HG02623 (cell line): ENCODE measurements around the gene CAB39.
A peak's percentile ranks its signal among the peaks of the same experiment; 100 is the strongest.

Experiments used
- ATAC-seq: cut with Tn5 transposase; IDR thresholded peaks from one replicate; pipeline ENCODE4 v1.9.1; 2021; ENCODE audit warnings: moderate library complexity; ENCODE audit not compliant: unreplicated experiment

CAB39 gene

DNA sequence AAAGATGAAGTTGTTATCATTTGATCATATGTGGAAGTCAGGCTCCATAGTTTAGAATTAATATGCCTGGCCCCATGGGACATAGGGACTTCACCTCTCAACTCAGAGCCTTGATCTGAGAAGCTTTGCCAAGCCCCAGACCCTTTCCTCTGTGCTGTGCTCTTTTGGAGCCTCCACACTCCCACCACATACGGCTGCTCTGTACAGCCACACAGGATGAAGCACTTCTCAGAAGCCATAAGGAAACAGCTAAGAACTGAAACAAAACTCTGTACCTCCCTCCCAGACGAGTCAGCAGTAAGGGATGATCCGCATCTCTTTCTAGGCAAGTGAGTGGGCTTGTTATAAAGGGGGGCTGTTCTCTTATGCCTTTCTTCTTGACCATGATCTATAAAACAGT is 66.5 kb downstream of the CAB39 start:
- ATAC-seq: no peak

DNA sequence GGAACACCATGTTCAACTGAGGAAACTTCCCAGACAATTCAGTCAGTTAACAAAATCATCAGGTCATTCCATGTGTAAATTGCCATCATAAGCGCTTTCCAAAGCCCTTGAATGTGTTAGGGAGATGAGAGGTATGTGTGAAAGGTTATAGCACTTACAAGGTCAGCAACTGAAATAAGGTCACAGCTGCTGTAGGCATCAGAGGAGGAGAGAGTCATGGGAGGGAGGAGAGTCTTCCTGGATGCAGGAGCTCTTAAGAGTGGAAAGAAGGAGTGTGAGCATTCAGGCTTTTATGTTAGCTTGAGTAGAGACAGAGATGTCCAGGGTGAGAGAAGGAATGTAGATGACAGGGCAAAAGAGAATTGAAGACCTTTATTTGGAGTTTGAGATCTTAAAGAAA is 67.0 kb downstream of the CAB39 start:
- ATAC-seq: no peak

DNA sequence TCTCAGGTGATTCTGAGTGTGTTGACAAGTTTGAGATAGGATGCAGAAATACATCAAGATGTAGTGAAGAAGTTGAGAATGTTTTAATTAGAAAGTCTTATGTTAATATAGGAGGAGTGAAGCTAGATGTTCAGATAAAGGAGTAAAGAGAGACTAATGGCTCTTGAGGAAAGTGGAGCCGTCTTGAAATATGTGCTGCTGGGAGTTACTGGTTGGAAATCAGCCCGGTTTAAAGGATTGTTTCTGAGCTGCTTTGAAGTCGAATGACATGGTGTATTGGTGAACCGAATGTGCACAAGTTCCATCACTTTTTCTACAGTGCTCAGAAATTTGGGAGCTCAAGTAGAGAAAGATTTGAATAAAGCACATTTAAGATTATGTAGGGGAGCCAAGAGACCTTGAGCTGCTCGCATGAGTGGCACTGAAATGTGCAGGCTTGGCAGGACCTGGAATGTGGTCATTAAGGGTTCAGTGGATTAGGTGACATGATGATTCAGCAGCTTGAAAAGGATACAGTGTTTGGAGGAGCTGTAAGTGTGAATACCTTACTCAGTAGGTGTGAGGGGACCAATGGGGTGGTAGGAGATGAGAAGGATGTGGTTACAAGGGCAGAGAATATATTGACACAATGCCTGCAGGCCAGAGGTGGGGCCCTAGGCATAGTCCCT is 68.6 kb downstream of the CAB39 start:
- ATAC-seq: no peak

DNA sequence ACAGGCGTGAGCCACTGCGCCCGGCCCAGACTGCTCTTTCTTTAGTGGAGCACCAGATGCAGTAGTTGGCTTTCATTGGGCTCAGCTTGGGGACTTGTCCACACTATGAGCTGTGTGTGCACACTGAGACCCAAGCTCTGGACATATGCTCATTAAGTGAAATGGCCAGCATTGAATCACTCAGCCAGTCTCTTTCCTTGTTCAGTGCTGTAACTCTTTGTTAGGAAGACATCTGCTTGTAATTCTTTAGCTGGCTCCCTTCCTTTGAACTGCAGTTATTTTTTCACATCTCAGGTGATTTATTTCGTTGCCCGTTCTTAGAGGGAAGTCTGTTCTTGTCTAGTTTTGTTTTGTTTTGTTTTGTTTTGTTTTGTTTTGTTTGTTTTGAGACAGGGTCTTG is 70.5 kb downstream of the CAB39 start:
- no peak for ATAC-seq

DNA sequence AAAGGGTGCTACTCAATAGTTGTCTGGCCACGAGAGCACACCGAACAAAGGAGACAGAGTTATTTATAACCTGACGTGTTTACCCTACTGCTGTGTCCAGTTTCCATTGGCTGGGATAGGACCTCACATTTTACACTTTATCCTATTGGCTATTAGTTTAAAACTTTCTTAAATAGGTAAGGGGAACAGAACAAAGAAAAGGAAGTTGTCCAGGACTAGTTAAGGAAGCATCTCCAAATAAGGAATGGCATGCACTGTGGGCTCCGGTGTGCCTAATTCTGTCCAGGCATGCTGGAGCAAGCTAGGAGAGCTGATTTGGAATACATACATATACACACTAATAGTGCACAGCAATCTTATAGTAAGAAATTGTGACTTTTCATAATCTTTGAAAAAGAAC is 72.2 kb downstream of the CAB39 start:
- ATAC-seq: no peak

DNA sequence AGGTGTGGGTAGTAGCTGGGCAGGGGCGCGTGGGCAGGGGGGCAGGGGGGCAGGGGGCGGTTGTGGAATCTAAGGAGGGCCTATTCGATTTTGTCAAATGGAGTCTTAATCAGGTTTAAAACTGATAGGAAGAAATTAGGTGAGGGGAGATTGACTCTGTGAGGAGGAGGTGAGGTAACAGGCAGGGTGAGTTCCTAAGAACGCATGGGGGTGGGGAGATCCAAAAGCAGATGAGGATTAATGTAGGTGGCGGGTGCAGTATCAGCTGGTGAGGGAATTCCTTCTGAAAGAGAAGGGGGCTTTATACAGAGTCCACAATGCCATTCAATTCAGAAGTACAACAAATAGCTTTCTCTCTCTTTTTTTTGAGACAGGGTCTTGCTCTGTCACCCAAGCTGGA is 72.7 kb downstream of the CAB39 start:
- ATAC-seq: no peak

DNA sequence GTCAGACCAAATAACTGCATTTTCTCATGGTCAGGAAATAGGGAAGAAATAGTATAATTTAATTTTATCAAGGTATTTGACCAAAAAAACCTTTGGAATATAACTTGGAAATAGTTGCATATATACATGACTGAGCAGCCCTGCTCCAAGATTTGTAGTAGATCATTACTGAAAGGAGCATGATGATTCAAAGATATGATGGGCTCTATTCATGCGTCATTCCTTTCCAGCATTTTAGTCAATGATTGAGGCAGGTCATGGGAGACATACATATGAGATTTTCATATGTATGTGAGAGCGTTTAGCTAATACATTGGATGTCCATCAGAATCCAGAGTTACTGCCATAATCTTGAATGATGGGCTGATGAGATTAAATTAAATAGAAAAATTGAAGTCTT is 74.5 kb downstream of the CAB39 start:
- ATAC-seq: no peak

DNA sequence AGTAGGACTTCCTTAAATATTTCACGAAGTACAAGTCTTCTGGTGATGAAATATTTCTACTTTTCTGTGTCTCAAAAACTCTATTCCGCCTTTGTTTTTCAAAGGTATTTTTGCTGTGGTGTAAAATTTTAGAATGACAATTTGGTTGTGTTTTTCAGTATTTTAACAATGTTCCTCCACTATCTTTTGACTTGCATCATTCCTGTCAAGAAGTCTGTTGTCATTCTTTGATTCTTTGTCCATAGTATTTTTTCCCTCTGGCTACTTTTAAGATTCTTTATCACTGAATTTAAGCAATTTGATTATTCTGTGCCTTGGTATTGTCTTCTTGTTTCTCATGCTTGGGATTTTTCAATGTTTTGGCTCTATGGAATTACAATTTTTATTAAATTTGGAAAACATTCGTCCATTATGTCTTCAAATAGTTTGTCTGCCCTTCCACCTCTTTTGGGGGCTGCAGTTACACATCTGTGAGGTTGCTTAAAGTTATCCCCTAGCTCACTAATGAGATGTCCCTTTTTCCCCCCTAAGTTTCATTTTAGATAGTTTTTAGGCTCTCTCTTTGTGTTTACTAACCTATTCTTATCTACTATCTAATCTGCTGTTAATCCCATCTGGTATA is 76.0 kb downstream of the CAB39 start:
- ATAC-seq: no peak

DNA sequence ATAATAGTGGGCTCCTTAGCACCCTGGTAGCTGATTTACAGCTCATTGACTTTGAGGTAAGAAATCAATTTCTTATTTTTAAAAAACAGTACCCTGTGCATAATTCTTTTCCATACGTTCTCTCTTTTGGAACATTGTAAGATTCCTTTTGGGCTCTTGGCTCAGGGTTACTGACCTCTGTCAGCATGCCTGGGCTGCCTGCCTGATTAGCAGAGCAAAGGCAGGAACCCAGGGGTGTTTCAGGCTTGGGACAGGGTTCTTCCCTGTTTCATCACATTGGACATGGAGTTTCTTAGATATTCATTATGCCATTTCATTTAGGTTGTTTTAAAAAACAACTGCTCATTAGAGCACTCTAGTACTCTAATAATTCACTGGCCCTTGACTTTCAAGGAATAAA is 78.3 kb downstream of the CAB39 start:
- ATAC-seq: no peak

DNA sequence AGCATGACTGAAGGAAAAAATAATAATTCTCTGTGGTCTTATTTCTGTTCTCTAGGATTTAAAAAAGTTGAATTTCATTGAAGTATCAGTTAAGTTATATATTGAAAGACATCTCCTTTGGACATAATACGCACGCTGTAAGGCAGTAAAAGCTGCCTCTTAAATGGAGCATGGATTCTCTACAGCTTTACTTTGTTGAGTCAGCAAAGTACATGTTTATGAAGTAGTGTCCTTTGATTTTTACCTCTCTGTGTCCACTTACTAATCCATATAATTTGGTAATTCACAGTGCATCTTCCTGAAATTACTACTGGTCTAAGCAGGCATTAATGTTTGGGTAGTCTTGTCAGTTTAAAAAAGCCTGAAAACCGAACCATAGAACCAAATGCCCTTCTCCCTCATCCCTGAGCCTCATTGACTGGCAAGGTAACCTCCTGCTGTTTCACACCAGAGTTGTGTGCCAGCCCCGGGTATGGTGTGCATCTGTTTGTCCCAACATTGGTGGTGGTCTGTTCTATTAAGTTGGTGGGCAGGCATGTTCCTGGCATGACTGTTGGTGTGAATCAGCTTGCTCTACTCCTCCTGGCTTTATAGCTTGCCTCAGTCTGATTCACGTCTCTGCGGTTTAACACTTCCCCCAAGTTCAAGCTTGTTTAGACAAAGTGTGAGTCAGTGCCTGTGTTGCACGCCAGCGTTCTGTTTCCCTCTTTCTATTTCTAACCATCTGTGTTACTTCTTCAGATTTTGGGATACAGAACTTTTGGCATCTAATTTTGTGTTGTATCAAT is 81.1 kb downstream of the CAB39 start:
- no peak for ATAC-seq

DNA sequence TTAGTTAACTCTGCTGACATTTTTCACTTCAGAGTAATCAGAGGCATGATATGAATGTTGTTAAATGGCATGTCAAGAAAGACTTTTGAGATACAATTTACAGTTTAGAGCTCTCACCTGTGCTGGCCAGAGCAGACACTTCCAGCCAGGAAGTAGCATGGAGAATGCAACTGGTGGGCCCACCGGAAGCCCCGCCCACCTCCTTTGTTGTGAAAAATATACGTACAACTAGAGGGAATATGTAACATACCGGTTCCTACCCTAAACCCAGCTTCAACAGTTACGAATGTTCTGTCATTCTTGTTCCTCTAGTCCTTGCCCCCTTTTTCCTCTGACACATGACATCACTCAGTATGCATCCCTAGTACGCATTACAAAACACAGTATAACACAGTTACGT is 81.9 kb downstream of the CAB39 start:
- ATAC-seq: no peak

DNA sequence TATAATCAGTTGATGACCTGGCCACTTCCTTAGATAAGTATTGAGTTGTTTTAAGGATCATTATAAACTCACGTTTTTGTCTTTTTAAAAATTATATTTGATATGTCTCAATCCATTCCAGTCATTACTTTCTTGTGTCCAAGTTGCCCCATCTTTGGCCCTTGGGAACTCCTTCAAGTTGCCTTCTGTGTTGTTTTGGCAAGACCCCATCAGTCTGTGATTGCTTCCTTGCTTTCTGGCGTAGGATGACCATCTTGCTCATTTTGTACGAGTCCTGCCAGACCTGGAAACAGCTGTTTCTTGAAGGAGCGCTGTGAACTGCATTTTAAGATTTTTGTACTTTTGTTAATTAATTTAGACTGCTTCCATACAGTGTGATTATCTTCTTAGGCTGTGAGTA is 83.2 kb downstream of the CAB39 start:
- ATAC-seq: no peak

DNA sequence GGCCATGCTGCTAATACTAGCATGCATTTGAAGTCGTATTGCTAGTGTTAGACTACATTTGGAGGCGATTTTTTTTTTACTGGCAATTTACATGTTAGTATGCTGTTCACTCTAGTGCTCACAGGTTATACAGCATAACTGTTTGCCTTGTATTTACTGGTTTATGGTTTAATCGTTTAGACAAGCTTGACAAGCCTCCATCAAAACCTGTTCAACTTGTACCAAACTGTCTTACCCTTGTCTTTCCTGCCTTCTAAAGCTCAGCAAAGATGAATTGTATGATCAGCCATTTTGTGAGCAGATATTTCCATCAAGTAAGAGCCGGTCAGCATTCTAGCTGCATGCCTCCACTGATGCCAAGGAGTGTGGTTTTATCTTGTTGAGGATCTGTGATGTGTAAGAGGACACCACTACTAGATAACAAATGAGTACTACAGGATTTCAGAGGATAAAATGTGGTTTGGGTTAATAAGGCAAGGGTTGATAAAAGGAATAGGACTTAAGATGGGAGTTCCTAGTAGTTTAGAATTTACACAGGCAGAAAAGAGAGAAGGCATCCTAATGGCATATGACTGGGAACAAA is 83.7 kb downstream of the CAB39 start:
- ATAC-seq: no peak

DNA sequence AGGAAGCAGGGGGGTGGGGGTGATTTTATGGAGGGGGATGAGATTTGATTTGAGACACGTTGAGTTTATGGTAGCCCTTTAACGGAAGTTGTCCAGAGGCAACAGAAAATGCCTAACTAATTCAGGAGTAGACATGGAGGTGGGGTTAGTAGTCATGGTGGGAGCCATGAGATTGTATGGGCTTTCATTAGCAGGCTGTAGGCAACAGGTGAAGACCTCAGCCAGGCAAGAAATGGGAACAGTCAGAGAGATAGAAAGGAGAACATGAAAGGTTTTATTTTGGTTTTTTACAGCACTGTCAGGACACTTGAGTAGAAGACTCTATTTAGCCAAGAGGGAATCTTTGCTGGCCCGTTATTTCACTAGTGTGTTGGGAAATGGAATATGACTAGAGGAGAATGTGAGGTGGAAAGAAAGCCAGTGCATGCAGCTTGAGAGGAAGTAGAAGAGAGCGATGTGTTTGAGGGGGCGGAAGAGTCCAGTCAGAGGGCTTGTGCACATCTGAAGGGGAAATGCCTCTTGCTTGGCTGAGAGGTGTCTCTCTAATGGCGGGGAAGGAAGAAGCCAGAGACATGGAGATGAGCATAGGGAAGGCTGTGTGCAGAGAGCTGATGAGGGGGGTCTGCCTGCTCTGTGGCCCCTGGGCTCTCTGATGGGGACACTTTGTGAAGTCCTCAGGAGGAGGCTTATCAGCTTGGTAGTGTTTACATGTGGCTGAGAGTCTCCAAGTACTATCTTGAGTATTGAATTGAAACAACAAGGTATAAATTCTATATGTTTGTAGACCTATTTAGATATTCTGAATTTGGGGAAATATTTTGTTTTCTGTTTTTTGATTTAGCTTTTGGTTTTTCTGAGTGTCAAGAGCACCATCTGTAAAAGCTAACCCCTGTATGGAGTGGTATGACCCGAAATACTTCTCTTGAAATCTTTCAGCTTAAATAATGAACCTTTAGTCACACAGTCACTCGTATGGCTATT is 85.2 kb downstream of the CAB39 start:
- peak; percentile 56 for ATAC-seq

DNA sequence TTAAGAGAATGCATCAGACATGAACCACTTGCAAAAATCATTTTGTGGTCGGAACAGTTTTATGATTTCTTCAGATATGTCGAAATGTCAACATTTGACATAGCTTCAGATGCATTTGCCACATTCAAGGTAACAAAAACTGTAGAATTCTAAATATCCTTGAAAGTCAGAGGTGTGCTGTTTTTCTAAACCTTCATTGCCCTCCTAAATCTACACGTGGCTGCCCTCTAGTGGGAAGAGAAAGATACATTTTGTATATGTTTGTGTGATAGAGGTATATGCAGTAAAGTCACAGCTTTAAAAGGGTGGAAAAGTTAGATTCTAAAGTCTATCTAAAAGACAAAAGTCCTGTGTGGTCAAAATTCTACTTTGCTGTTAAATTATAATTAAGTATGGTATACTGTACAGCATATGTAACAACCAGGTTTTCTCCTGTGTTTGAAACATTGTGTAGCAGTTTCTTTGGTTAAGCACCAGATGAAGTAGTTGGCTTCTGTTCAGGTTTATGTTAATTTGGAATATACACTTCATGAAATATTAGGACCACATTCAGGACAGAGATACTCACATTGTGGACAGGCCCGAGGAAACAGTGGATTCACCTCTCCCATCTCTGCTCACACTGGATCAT is 86.2 kb downstream of the CAB39 start:
- no peak for ATAC-seq

DNA sequence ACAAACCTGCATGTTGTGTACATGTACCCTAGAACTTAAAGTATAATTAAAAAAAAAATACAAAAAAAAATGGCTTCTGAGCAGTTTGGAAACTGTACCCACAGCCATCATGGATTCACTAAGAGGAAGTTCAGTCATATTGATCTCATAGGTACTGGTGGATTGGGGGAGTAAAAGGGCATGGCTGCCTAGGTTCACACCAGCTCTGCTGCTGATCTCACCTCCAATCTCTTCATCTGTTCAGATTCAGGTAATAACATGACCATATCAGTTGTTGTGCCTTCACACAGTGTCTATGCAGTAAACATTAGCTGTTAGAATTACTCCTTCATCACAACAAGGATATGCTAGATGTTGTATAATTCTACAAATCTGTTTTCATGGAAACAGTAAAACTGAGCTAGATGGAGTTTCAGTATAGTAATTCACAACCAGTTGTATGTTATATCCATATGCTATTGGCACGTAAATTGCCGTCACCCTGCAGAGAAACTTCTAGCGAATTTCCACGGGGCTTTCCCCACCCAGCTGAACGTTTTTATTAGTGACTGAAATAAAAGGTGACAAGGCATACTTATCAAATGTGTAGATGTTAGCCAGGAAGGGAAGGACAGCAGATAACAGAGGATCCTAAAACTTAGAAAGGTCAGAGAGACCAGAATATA is 92.8 kb downstream of the CAB39 start:
- ATAC-seq: no peak

DNA sequence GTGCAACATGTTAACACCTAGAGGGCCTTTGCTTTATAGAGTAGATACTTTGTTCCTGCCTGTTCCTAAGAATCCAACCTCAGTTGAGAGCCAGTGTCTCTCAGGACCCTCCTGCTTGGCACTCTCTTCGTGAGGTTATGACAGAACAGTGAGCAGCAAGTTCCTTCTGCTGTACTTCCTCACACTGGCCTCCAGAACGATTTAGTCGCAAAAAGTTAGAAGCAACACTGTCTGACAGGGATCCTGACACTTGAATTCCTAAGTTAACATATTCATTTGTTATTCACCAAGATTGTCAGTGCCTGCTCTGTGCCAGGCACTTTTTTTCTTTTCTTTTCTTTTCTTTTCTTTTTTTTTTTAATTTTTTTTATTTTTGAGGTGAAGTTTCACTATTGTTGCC is 95.1 kb downstream of the CAB39 start:
- no peak for ATAC-seq

DNA sequence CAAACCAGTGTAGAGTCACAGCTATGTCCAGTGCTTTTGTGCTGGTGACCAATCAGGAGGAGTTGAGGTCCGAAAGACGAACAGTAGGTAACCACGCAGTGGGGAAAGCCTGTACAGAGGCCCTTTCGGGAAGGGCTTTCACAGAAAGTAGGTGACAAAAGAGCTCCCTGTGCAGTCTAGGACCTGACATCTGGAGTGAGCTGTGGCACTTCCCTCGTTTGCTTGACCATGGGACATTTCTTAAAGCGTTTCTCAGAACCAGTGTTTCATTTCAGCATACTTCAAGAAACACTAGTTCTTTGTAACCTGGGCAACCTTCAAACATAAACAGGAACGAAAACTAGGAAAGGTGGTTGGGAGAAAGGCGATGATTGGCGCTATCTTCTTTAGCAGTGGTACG is 96.4 kb downstream of the CAB39 start:
- no peak for ATAC-seq

DNA sequence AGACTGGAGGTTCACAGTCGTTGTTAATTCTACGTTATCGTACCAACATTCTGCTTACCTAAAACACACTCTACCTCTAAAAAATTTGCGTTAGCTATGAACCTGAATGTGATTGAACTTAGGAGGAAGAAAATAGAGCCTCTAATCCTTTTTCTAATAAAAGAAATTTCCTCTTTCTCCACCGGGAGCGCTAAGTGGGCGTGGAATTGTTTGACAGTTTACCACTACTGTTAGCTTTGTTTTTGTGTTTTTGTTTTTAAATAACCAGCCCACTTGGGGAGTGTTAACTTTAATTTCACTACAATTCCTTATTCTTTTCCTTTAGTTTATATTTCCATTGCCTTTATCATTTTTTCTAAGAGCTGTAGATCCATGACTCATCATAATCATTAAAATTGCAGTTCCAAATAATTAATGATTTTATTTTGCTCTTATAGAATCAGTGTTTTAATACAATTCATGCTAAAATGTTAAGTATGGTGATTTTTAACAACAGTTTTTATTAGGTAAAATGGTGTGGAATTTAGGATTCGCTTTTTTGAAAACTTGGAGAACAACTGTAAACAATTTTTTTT is 97.1 kb downstream of the CAB39 start:
- ATAC-seq: no peak
